ENCODE data around the gene WDR87.

The WDR87 gene

DNA sequence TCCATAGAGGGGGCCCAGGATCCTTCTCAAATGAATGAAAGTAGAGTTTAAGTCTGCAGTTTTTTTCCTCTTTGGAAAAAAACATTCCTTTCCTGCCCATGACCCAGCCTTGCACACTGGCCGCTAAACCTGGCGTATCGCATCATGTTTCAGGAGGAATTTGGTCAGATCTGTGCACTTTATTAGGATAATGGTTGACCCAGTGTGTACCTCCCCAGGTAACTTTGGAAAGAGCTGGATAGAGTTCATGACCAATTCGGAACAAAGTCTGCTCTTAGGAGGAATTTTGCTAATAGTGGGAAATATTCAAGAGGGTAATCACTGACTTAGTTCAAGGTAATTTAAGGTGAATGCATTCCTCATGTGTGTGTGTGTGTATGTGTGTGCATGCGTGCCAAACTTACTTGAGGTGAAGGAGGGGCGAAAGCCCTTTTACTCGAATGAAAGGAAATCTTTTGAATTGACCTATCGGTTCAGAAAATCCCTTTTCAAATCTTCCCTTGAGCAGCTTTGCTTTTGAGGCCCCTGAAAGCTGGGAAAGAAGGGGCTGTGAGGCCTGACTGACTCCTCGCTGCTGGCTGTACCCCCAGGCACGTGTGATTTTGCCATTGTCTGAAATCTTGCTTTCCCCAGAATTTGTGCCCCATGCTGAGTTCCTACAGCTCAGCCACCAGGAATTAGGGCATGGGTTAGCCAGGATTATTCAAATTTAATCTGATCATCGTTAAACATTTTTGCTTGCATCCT, 47.0 kb upstream of the WDR87 start:
- TF ChIP-seq, protein P1, sequence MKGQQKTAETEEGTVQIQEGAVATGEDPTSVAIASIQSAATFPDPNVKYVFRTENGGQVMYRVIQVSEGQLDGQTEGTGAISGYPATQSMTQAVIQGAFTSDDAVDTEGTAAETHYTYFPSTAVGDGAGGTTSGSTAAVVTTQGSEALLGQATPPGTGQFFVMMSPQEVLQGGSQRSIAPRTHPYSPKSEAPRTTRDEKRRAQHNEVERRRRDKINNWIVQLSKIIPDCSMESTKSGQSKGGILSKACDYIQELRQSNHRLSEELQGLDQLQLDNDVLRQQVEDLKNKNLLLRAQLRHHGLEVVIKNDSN (IDR thresholded peaks at IDR 0.05): 0 out of 2 replicates have a peak, but pooled peaks have one; percentile 6
- TF ChIP-seq YY1 (IDR thresholded peaks at IDR 0.05; ENCODE audit: low read depth) (no peak), CREB1 (IDR thresholded peaks at IDR 0.05; ENCODE audit: low read depth) (no peak), EGR1 (IDR thresholded peaks at IDR 0.05) (no peak), TEAD4 (IDR thresholded peaks at IDR 0.05) (peak; percentile 28)
- TF ChIP-seq, protein P2, sequence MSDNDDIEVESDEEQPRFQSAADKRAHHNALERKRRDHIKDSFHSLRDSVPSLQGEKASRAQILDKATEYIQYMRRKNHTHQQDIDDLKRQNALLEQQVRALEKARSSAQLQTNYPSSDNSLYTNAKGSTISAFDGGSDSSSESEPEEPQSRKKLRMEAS (IDR thresholded peaks at IDR 0.05): peak; percentile 44; the same call in 1 of the 2 replicates
- TF ChIP-seq, protein P3, sequence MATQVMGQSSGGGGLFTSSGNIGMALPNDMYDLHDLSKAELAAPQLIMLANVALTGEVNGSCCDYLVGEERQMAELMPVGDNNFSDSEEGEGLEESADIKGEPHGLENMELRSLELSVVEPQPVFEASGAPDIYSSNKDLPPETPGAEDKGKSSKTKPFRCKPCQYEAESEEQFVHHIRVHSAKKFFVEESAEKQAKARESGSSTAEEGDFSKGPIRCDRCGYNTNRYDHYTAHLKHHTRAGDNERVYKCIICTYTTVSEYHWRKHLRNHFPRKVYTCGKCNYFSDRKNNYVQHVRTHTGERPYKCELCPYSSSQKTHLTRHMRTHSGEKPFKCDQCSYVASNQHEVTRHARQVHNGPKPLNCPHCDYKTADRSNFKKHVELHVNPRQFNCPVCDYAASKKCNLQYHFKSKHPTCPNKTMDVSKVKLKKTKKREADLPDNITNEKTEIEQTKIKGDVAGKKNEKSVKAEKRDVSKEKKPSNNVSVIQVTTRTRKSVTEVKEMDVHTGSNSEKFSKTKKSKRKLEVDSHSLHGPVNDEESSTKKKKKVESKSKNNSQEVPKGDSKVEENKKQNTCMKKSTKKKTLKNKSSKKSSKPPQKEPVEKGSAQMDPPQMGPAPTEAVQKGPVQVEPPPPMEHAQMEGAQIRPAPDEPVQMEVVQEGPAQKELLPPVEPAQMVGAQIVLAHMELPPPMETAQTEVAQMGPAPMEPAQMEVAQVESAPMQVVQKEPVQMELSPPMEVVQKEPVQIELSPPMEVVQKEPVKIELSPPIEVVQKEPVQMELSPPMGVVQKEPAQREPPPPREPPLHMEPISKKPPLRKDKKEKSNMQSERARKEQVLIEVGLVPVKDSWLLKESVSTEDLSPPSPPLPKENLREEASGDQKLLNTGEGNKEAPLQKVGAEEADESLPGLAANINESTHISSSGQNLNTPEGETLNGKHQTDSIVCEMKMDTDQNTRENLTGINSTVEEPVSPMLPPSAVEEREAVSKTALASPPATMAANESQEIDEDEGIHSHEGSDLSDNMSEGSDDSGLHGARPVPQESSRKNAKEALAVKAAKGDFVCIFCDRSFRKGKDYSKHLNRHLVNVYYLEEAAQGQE (IDR thresholded peaks at IDR 0.05; ENCODE audit: low read depth): no peak

DNA sequence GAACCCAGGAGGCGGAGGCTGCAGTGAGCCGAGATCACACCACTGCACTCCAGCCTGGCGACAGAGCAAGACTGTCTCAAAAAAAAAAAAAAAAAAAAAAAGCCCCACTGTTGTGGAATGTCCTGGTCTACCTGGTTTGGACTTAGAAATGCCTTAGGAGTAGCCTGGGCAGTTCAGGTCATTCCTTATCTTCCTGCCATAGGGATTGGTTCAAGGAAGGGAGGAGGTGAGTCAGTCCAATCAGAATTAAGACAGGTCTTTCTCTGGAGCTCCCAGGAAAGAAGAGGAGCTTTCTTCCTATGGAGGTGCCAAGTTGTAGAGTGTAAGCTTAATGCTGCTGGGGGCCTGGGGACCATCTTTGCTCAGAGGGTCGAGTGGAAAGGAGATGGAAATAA, 45.4 kb upstream of the WDR87 start:
- TF ChIP-seq CREB1 (IDR thresholded peaks at IDR 0.05; ENCODE audit: low read depth): no peak

DNA sequence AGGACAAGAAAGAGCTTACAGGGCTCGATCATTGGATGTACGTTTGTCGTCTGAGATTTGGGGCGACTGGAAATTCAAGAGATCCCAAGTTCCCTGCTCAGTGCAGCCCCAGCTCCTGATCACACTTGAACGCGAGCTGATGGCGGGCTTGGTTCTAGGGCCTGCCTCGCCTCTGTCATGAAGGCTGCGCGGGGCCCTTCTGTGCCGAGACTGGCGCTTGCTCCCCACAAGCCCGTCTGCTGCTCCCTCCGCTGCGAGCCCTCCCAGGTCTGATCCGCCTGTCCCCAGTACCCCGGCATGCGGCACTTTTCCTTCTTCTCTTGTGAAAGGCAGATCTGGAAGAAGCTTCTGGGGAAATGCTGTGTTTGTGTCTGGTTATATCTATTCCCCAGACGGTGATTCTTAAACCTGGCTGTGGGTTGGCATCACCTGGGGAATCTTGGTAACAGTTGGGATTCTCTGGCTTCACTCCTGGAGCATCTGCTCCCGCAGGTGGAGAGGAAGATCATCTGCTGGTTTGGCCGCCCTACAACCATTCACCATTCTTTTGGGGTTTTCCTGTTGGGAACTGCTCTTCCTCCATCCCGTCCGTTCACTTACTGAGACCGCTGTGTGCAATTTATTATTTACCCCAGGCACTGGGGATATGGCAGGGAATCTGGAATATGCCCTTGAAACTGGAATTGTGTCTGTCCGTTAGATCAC, 44.2 kb upstream of the WDR87 start:
- no peak for TF ChIP-seq YY1 (IDR thresholded peaks at IDR 0.05; ENCODE audit: low read depth)
- no peak for TF ChIP-seq TAF1 (IDR thresholded peaks at IDR 0.05; ENCODE audit: low read depth)
- TF ChIP-seq, protein P1 (IDR thresholded peaks at IDR 0.05): no peak
- TF ChIP-seq, protein P2 (IDR thresholded peaks at IDR 0.05): no peak
- no peak for TF ChIP-seq NFIC (IDR thresholded peaks at IDR 0.05)
- no peak for TF ChIP-seq CREB1 (IDR thresholded peaks at IDR 0.05; ENCODE audit: low read depth)
- no peak for TF ChIP-seq TEAD4 (IDR thresholded peaks at IDR 0.05)
- no peak for TF ChIP-seq EP300 (IDR thresholded peaks at IDR 0.05; ENCODE audit: borderline replicate concordance)
- TF ChIP-seq CEBPB (IDR thresholded peaks at IDR 0.05): no peak
- TF ChIP-seq, protein P3 (IDR thresholded peaks at IDR 0.05; ENCODE audit: low read depth): no peak

DNA sequence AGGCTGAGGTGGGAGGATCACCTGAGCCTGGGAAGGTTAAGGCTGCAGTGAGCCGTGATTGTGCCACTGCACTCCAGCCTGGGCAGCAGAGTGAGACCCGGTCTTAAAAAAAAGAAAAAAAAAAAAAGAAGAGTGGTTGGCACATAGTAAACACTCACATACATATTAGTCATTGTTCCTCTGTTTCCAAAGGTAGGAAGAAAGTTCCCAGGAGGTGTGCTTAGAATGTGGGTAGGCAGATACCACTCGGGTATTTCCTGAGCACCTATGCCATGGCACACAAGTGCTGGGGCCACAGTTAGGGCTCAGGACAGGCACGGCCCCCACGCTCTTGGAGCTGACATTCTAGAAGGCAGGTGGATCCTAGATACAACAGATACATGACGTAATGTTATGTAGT, 42.0 kb upstream of the WDR87 start:
- TF ChIP-seq CEBPB (IDR thresholded peaks at IDR 0.05) (no peak), NFIC (IDR thresholded peaks at IDR 0.05) (no peak), RAD21 (IDR thresholded peaks at IDR 0.05; ENCODE audit: low read depth) (no peak), YY1 (IDR thresholded peaks at IDR 0.05; ENCODE audit: low read depth) (no peak), EP300 (IDR thresholded peaks at IDR 0.05; ENCODE audit: borderline replicate concordance) (no peak), FOXM1 (IDR thresholded peaks at IDR 0.05; ENCODE audit: borderline replicate concordance, low read depth) (no peak), TCF12 (IDR thresholded peaks at IDR 0.05; ENCODE audit: low read depth) (no peak), TAF1 (IDR thresholded peaks at IDR 0.05; ENCODE audit: low read depth) (no peak)
- TF ChIP-seq, protein P3 (IDR thresholded peaks at IDR 0.05; ENCODE audit: low read depth): no peak
- TF ChIP-seq, protein P1 (IDR thresholded peaks at IDR 0.05): no peak
- TF ChIP-seq, protein P2 (IDR thresholded peaks at IDR 0.05): no peak
